ENCODE data around the gene CCDC57. TPM values are rescaled to one million over a fixed set of nuclear protein-coding genes. Genes with fewer than 3 reads are reported as not detected.

The CCDC57 gene
- total and polyA plus RNA-seq, 9 of the 15 experiments (the other 6 are each of a cell fraction or from before 2014, with no cell fraction given): 0.83 to 36.2 (median 13.6) TPM

GRCh38 chr17:82092094-82092586, 120.5 kb downstream of the CCDC57 start (continued):
- TF ChIP-seq ZNF133 (CRISPR knock-in tag; IDR thresholded peaks at IDR 0.05): no peak
- peak; percentile 33; the same call in 1 of the 2 replicates for TF ChIP-seq SUPT5H (IDR thresholded peaks at IDR 0.05)
- no peak for TF ChIP-seq HSF4 (CRISPR knock-in tag; IDR thresholded peaks at IDR 0.05; ENCODE audit: borderline replicate concordance)
- no peak for TF ChIP-seq PYGO2 (tag; IDR thresholded peaks at IDR 0.05)
- peak; percentile 9; the same call in 1 of the 2 replicates for TF ChIP-seq POLR2A (conservative IDR thresholded peaks at IDR 0.05)
- TF ChIP-seq HES1 (IDR thresholded peaks at IDR 0.05; ENCODE audit: low read depth): no peak
- no peak for TF ChIP-seq ZNF445 (CRISPR knock-in tag; IDR thresholded peaks at IDR 0.05; ENCODE audit: low read depth)
- no peak for TF ChIP-seq NFE2L1 (tag; IDR thresholded peaks at IDR 0.05; ENCODE audit: borderline replicate concordance, low read depth)
- TF ChIP-seq BCLAF1 (IDR thresholded peaks at IDR 0.05; ENCODE audit: borderline replicate concordance in 1 of 2, control insufficient read depth in 1 of 2, low read depth in 2 of 2, low read length in 1 of 2): no peak
- TF ChIP-seq RBM22 (IDR thresholded peaks at IDR 0.05; ENCODE audit: low read depth, low read length, poor library complexity, severe bottlenecking): peak; percentile 54
- TF ChIP-seq POLR2AphosphoS5 (IDR thresholded peaks at IDR 0.05; ENCODE audit: control insufficient read depth, insufficient read depth, low read depth, low read length): peak; percentile 56
- no peak for TF ChIP-seq DNMT1 (IDR thresholded peaks at IDR 0.05)
- TF ChIP-seq ZBTB34 (CRISPR knock-in tag; IDR thresholded peaks at IDR 0.05): no peak
- peak in 1 of 3 experiments; percentile 4 for TF ChIP-seq YY1 (IDR thresholded peaks at IDR 0.05; ENCODE audit: borderline replicate concordance in 1 of 3, control insufficient read depth in 1 of 3, extremely low read depth in 1 of 3, insufficient read depth in 3 of 3, insufficient read length in 1 of 3, insufficient replicate concordance in 2 of 3, low read depth in 1 of 3, low read length in 2 of 3)
- TF ChIP-seq PHF21A (IDR thresholded peaks at IDR 0.05; ENCODE audit: borderline replicate concordance, low read depth): no peak
- TF ChIP-seq ZNF785 (CRISPR knock-in tag; IDR thresholded peaks at IDR 0.05): no peak
